SK-N-SH treated with all-trans-retinoic acid at 6 μM for 48 hours (cell line): ENCODE data around the gene COL4A5.

Source experiments
- CSDC2 ChIP-seq: fragments of 250-450 bp; sonication (Bioruptor Pico); IDR thresholded peaks from 2 replicates; pipeline ENCODE4 v1.5.0; 2020; ENCODE audit warnings: mild to moderate bottlenecking, moderate library complexity
- TCF4 ChIP-seq: fragments of 250-450 bp; sonication (Bioruptor Pico); IDR thresholded peaks from 2 replicates; pipeline ENCODE4 v1.8.0; 2021; ENCODE audit warnings: mild to moderate bottlenecking, moderate library complexity, borderline replicate concordance
- ZC3H10 ChIP-seq: fragments of 250-450 bp; sonication (Bioruptor Pico); IDR thresholded peaks from 2 replicates; pipeline ENCODE4 v1.5.1; 2021; ENCODE audit warnings: mild to moderate bottlenecking, moderate library complexity

GRCh38 chrX:108415146-108415545 lies 24.5 kb upstream of the COL4A5 start:
- TF ChIP-seq TCF4 (CRISPR knock-in tag) (no peak), ZC3H10 (CRISPR knock-in tag) (no peak), CSDC2 (CRISPR knock-in tag) (no peak)
